H1 (cell line): ENCODE results near the gene ASIC5. TPM values are rescaled to one million over a fixed set of nuclear protein-coding genes. Genes with fewer than 3 reads are reported as not detected.

ENCODE experiments used
- CTCF ChIA-PET: fragments of 300-600 bp; sonication (Branson Sonifier 250); formaldehyde crosslinking; loops from one replicate; lab custom pipeline; 2021; ENCODE audit not compliant: partially characterized antibody; lab: Charles Lee
- POLR2A ChIA-PET: fragments of 300-600 bp; sonication (Branson Sonifier 250); formaldehyde crosslinking; loops from one replicate; lab custom pipeline; 2021; ENCODE audit warnings: inconsistent platforms; ENCODE audit not compliant: partially characterized antibody; lab: Charles Lee
- DNase-seq, 2 experiments: peaks; one replicate each; pipeline versions ENCODE4 v3.0.0 to v3.0.0-alpha.2; 2010 to 2022; ENCODE audit warnings: low spot score in 2 of 2, low read depth in 1 of 2, mixed read lengths in 1 of 2
- FAIRE-seq: peaks from 2 replicates; lab custom pipeline; 2011; peaks lifted over from hg19 to GRCh38; lab: Jason Lieb, UNC
- H2AFZ ChIP-seq: 2 replicates; pipeline ENCODE4 v1.8.1; 2012; ENCODE audit warnings: low read length, inconsistent platforms
- H2AK5ac ChIP-seq: 2 replicates; pipeline ENCODE4 v1.6.1; 2013; ENCODE audit warnings: low read depth, low read length
- H2BK120ac ChIP-seq: replicated peaks from 2 replicates; pipeline ENCODE3; 2013; ENCODE audit warnings: low read depth, low read length, inconsistent platforms
- H2BK12ac ChIP-seq: 2 replicates; pipeline ENCODE4 v1.6.1; 2013; ENCODE audit warnings: low read depth, low read length
- H2BK15ac ChIP-seq: 2 replicates; pipeline ENCODE4 v1.6.1; 2013; ENCODE audit warnings: low read length
- H2BK20ac ChIP-seq: 2 replicates; pipeline ENCODE4 v1.6.1; 2013; ENCODE audit warnings: low read length
- H2BK5ac ChIP-seq: 2 replicates; pipeline ENCODE4 v1.6.1; 2013; ENCODE audit warnings: low read depth, low read length
- H3K14ac ChIP-seq: 2 replicates; pipeline ENCODE4 v1.6.1; 2013; ENCODE audit warnings: inconsistent platforms; ENCODE audit not compliant: insufficient read length
- H3K18ac ChIP-seq: 2 replicates; pipeline ENCODE4 v1.6.1; 2013; ENCODE audit warnings: low read length; ENCODE audit errors: extremely low read depth
- H3K23ac ChIP-seq: 2 replicates; pipeline ENCODE4 v1.6.1; 2013; ENCODE audit warnings: inconsistent platforms; ENCODE audit not compliant: insufficient read length
- H3K23me2 ChIP-seq: 2 replicates; pipeline ENCODE4 v1.6.1; 2013; ENCODE audit warnings: low read depth, low read length
- H3K27ac ChIP-seq: 2 replicates; pipeline ENCODE4 v1.6.1; 2011; ENCODE audit warnings: low read depth, low read length, inconsistent platforms
- H3K27me3 ChIP-seq, 4 experiments: replicated peaks in 1 of 4; 1 replicate in 1 of 4; 2 replicates in 3 of 4; pipeline versions ENCODE4 v1.6.1 to v1.8.1; 2011 to 2013; ENCODE audit warnings: low read length in 3 of 4, mild to moderate bottlenecking in 3 of 4, inconsistent platforms in 2 of 4, mixed read lengths in 2 of 4, moderate library complexity in 1 of 4; ENCODE audit not compliant: control insufficient read depth in 3 of 4, insufficient read depth in 3 of 4; ENCODE audit errors: extremely low read depth in 1 of 4
- H3K36me3 ChIP-seq, 4 experiments: 2 replicates each; pipeline versions ENCODE4 v1.6.1 to v1.8.1; 2011 to 2013; ENCODE audit warnings: mild to moderate bottlenecking in 4 of 4, low read length in 3 of 4, moderate library complexity in 2 of 4, control low read depth in 1 of 4, inconsistent platforms in 1 of 4; ENCODE audit not compliant: insufficient read depth in 4 of 4, control insufficient read depth in 2 of 4
- H3K4ac ChIP-seq: replicated peaks from 2 replicates; pipeline ENCODE3; 2013; ENCODE audit warnings: low read length, low read depth, mixed read lengths, inconsistent platforms; ENCODE audit not compliant: insufficient read length
- H3K4me1 ChIP-seq, 4 experiments: replicated peaks in 1 of 4; 1 replicate in 1 of 4; 2 replicates in 3 of 4; pipeline versions ENCODE4 v1.6.1 to v1.8.1; 2011 to 2013; ENCODE audit warnings: low read length in 3 of 4, inconsistent platforms in 2 of 4, mixed read lengths in 1 of 4; ENCODE audit not compliant: insufficient read depth in 4 of 4, control insufficient read depth in 3 of 4
- H3K4me2 ChIP-seq, 2 experiments: 2 replicates each; pipeline versions ENCODE4 v1.6.1 to v1.8.1; 2011 to 2013; ENCODE audit warnings: low read depth in 2 of 2, low read length in 2 of 2, control low read depth in 1 of 2, inconsistent platforms in 1 of 2, mild to moderate bottlenecking in 1 of 2; ENCODE audit not compliant: insufficient read depth in 1 of 2
- H3K4me3 ChIP-seq, 4 experiments: fragments of 200-600, 300-600 bp in 1 of 4; sonication (generic), shearing (Covaris generic), sonication (Bioruptor Twin) in 1 of 4; 2 replicates each; pipeline versions ENCODE4 v1.5.1 to v1.8.1; 2011 to 2016; ENCODE audit warnings: low read length in 4 of 4, low read depth in 3 of 4, control low read depth in 2 of 4, inconsistent platforms in 2 of 4, mild to moderate bottlenecking in 2 of 4, mixed read lengths in 1 of 4, moderate library complexity in 1 of 4; ENCODE audit not compliant: insufficient read depth in 2 of 4; ENCODE audit errors: extremely low read depth in 1 of 4
- H3K56ac ChIP-seq: replicated peaks from 2 replicates; pipeline ENCODE3; 2013; ENCODE audit warnings: low read depth, mild to moderate bottlenecking, mixed read lengths, low read length, inconsistent platforms; ENCODE audit not compliant: insufficient read length
- H3K79me1 ChIP-seq: 2 replicates; pipeline ENCODE4 v1.6.1; 2013; ENCODE audit warnings: low read depth, low read length, control low read depth
- H3K79me2 ChIP-seq, 2 experiments: 2 replicates each; pipeline versions ENCODE4 v1.6.1 to v1.8.1; 2012 to 2013; ENCODE audit warnings: low read length in 2 of 2, mild to moderate bottlenecking in 2 of 2, inconsistent platforms in 1 of 2; ENCODE audit not compliant: insufficient read depth in 2 of 2, control insufficient read depth in 1 of 2
- H3K9ac ChIP-seq, 4 experiments: replicated peaks in 1 of 4; 1 replicate in 1 of 4; 2 replicates in 3 of 4; pipeline versions ENCODE4 v1.6.1 to v1.8.1; 2011 to 2013; ENCODE audit warnings: low read depth in 3 of 4, low read length in 3 of 4, control low read depth in 2 of 4, mild to moderate bottlenecking in 2 of 4, moderate library complexity in 2 of 4, inconsistent platforms in 1 of 4; ENCODE audit errors: extremely low read depth in 1 of 4
- H3K9me3 ChIP-seq, 2 experiments: 2 replicates each; pipeline versions ENCODE4 v1.6.1 to v1.8.1; 2012 to 2013; ENCODE audit warnings: mild to moderate bottlenecking in 2 of 2, moderate library complexity in 2 of 2, control low read depth in 1 of 2, inconsistent platforms in 1 of 2, low read depth in 1 of 2, low read length in 1 of 2, mixed read lengths in 1 of 2; ENCODE audit not compliant: insufficient read depth in 2 of 2
- H4K20me1 ChIP-seq, 2 experiments: replicated peaks in 1 of 2; 2 replicates each; pipeline versions ENCODE3 to v1.8.1; 2011 to 2013; ENCODE audit warnings: inconsistent platforms in 2 of 2, low read length in 2 of 2, mild to moderate bottlenecking in 1 of 2; ENCODE audit not compliant: insufficient read depth in 2 of 2, control insufficient read depth in 1 of 2
- H4K5ac ChIP-seq: 2 replicates; pipeline ENCODE4 v1.6.1; 2013; ENCODE audit warnings: low read length, low read depth, mixed read lengths, inconsistent platforms; ENCODE audit not compliant: insufficient read length
- H4K8ac ChIP-seq: 2 replicates; pipeline ENCODE4 v1.8.0; 2013; ENCODE audit warnings: mild to moderate bottlenecking, moderate library complexity, low read length, inconsistent platforms; ENCODE audit not compliant: insufficient read depth; ENCODE audit errors: extremely low read depth
- H4K91ac ChIP-seq: replicated peaks from 2 replicates; pipeline ENCODE3; 2013; ENCODE audit warnings: low read length, mixed read lengths, inconsistent platforms; ENCODE audit not compliant: insufficient read length
- BCL11A ChIP-seq, 2 experiments: IDR thresholded peaks; one replicate each; pipeline ENCODE4 v1.6.1; 2011; ENCODE audit warnings: low read depth in 2 of 2, low read length in 2 of 2, mild to moderate bottlenecking in 2 of 2
- CHD1 ChIP-seq: IDR thresholded peaks from 2 replicates; pipeline ENCODE4 v1.6.1; 2012; ENCODE audit warnings: low read depth, low read length, improper control_type of control experiment
- CHD2 ChIP-seq: IDR thresholded peaks from 2 replicates; pipeline ENCODE4 v1.6.1; 2012; ENCODE audit warnings: low read length, improper control_type of control experiment
- EP300 ChIP-seq, 2 experiments: IDR thresholded peaks; 1 replicate in 1 of 2; 2 replicates in 1 of 2; pipeline ENCODE4 v1.6.1; 2011 to 2012; ENCODE audit warnings: low read depth in 2 of 2, low read length in 2 of 2, mild to moderate bottlenecking in 2 of 2, borderline replicate concordance in 1 of 2, inconsistent platforms in 1 of 2, moderate library complexity in 1 of 2
- HDAC6 ChIP-seq: IDR thresholded peaks from one replicate; pipeline ENCODE4 v1.7.1; 2012; ENCODE audit warnings: low read depth, mild to moderate bottlenecking, inconsistent platforms, low read length, moderate library complexity
- KDM1A ChIP-seq: fragments of 200-600, 300-600 bp; sonication (generic); IDR thresholded peaks from 2 replicates; pipeline ENCODE4 v1.7.1; 2016; ENCODE audit warnings: mild to moderate bottlenecking, low read length, borderline replicate concordance
- RNF2 ChIP-seq: fragments of 200-900, 300-1000 bp; sonication (generic); IDR thresholded peaks from 2 replicates; pipeline ENCODE4 v1.7.1; 2016; ENCODE audit warnings: borderline replicate concordance, low read depth, mild to moderate bottlenecking, antibody characterized with exemption, low read length; ENCODE audit not compliant: poor library complexity, severe bottlenecking; ENCODE audit errors: missing control alignments
- RXRA ChIP-seq: IDR thresholded peaks from 2 replicates; pipeline ENCODE4 v1.6.1; 2011; ENCODE audit warnings: low read depth, mild to moderate bottlenecking, low read length, moderate library complexity; ENCODE audit not compliant: insufficient read depth
- YY1 ChIP-seq: IDR thresholded peaks from 2 replicates; pipeline ENCODE4 v1.6.1; 2011; ENCODE audit warnings: low read depth, mild to moderate bottlenecking, low read length
- ZNF274 ChIP-seq: IDR thresholded peaks from 2 replicates; pipeline ENCODE4 v1.7.0; 2012; ENCODE audit warnings: low read length, borderline replicate concordance; ENCODE audit errors: extremely low read depth
- WGBS, 2 experiments: shearing (Covaris generic) in 1 of 2; methylation state at CpG; one replicate each; pipeline versions ENCODE4 v1.1.6 to v1.1.7; 2013 to 2015; ENCODE audit warnings: low lambda C conversion rate in 2 of 2, mixed read lengths in 2 of 2, inconsistent platforms in 1 of 2, low coverage in 1 of 2, missing lambda C conversion rate in 1 of 2; ENCODE audit not compliant: insufficient replicate concordance in 2 of 2, insufficient coverage in 1 of 2, insufficient read length in 1 of 2; ENCODE audit errors: extremely low coverage in 1 of 2, missing lambda C conversion rate in 1 of 2; 5-methylcytosine and 5-hydroxymethylcytosine counted together
- polyA plus RNA-seq, 7 experiments: library from polyadenylated mRNA; depleted of rRNA in 3 of 7; stranded (reverse) in 5 of 7; unstranded in 2 of 7; fragments of >200 nt in 5 of 7; fragments of 200-250 nt in 2 of 7; gene quantifications; 1 replicate in 5 of 7; 2 replicates in 1 of 7; 4 replicates in 1 of 7; pipeline versions ENCODE4 v1.2.1 to v1.2.3, GENCODE V29; 2011 to 2013; ENCODE audit warnings: missing spikeins in 2 of 7, mixed read lengths in 2 of 7
- total RNA-seq: library from RNA; stranded (reverse); fragmentation: NEBNext Ultra II Directional; extraction: Animal tissue kit (Norgen Biotek cat#: 25700); gene quantifications from 2 replicates; pipeline ENCODE4 v1.2.1, GENCODE V29; 2021

The ASIC5 gene
- total and polyA plus RNA-seq, 2 of the 8 experiments (the other 6 are each of a cell fraction or from before 2014, with no cell fraction given), result not detected

GRCh38 chr4:155781249-155781831 is 84.7 kb downstream of the ASIC5 start:
- Histone ChIP-seq H3K56ac (no peak overlapping the region), H2BK120ac (no peak overlapping the region), H3K79me1 (no peaks in the 10 kb centered on the region), H2BK12ac (no peak overlapping the region), H2BK20ac (no peak overlapping the region), H3K23ac (no peak overlapping the region), H3K23me2 (0 out of 2 replicates have a peak, but pooled peaks cover 1% of the 10 kb centered on the region), H2AFZ (no peak overlapping the region), H4K20me1 (no peaks in the 10 kb centered on the region), H3K9ac (no peak overlapping the region), H3K14ac (no peak overlapping the region), H3K27me3 (no peaks in the 10 kb centered on the region), H3K4me2 (no peak overlapping the region), H3K27ac (no peak overlapping the region), H4K8ac (no peak overlapping the region), H3K18ac (no peak overlapping the region), H3K4ac (no peak overlapping the region), H3K4me3 (no peak overlapping the region), H3K4me1 (0 out of 7 replicates have a peak, but pooled peaks cover 0 to 2% (median 0%) of the 10 kb centered on the region in 4 experiments), H3K79me2 (no peaks in the 10 kb centered on the region), H4K5ac (no peak overlapping the region), H2BK5ac (no peak overlapping the region), H4K91ac (no peak overlapping the region), H3K36me3 (no peaks in the 10 kb centered on the region), H3K9me3 (no peaks in the 10 kb centered on the region), H2AK5ac (no peak overlapping the region), H2BK15ac (no peak overlapping the region)
- ChIA-PET CTCF (interaction anchor here (0.6 to 3.2 kb wide), 2 partner anchors 15 to 33 kb away, joined by 3 to 13 read pairs; no protein-coding TSS in a partner anchor), POLR2A (no interaction called here)
- DNase-seq (no peak), FAIRE-seq (no peak)
- 87% methylated on average over 4 of the region's 4 CpGs; no CpG with 5 or more reads in 1 of the 2 experiments for whole genome bisulfite sequencing, 2 experiments
- TF ChIP-seq ZNF274, result no peak
- TF ChIP-seq CHD1, result no peak
- TF ChIP-seq KDM1A, result no peak
- no peak for TF ChIP-seq YY1
- TF ChIP-seq HDAC6, result no peak
- TF ChIP-seq RNF2, result no peak
- no peak for TF ChIP-seq BCL11A (IDR thresholded peaks at IDR 0.05; ENCODE audit: low read depth in 2 of 2, low read length in 2 of 2)
- TF ChIP-seq CHD2, result no peak
- TF ChIP-seq EP300 (IDR thresholded peaks at IDR 0.05; ENCODE audit: borderline replicate concordance in 1 of 2, low read depth in 2 of 2, low read length in 2 of 2), result no peak
- TF ChIP-seq RXRA, result no peak
